Esophagus mucosa (tissue), 1 donor: Measurements from ENCODE around the gene MAU2. TPM values are rescaled to one million over a fixed set of nuclear protein-coding genes. Genes with fewer than 3 reads are reported as not detected.

Source experiments
- ATAC-seq: fragments of 200-7000 bp; cut with Tn5 transposase; one replicate; pipeline ENCODE4 v1.9.1; 2020
- total RNA-seq: library from RNA; stranded (reverse); gene quantifications from one replicate; pipeline ENCODE4 v1.2.4, GENCODE V29; 2023
- donor health status: DM: yes; HTN: yes; CAD: no.

Gene MAU2
- total RNA-seq, 1 donor from 2014 or later = 33.4 TPM

- no peak for ATAC-seq
Measured at GRCh38 chr19:19308373-19308772, 12.3 kb upstream of the MAU2 start.

- no peak for ATAC-seq
Measured at GRCh38 chr19:19315444-19315843, 5.2 kb upstream of the MAU2 start.

GRCh38 chr19:19316082-19316481 lies 4.5 kb upstream of the MAU2 start:
- ATAC-seq = no peak

- peak; percentile 2 for ATAC-seq
Measured at GRCh38 chr19:19319732-19320360, 783 bp upstream of the MAU2 start.

GRCh38 chr19:19321141-19321577 lies 530 bp downstream of the MAU2 start:
- no peak for ATAC-seq

- ATAC-seq = no peak
Measured at GRCh38 chr19:19324059-19324770, 3.6 kb downstream of the MAU2 start.

- ATAC-seq = peak; percentile 32
Measured at GRCh38 chr19:19327672-19328071, 7.0 kb downstream of the MAU2 start.

GRCh38 chr19:19329126-19329525 lies 8.5 kb downstream of the MAU2 start:
- peak; percentile 37 for ATAC-seq

GRCh38 chr19:19334063-19334988 lies 13.7 kb downstream of the MAU2 start:
- no peak for ATAC-seq

- ATAC-seq = no peak
Measured at GRCh38 chr19:19334989-19335344, 14.3 kb downstream of the MAU2 start.

GRCh38 chr19:19335408-19336158 lies 15.0 kb downstream of the MAU2 start:
- ATAC-seq = peak; percentile 67

- peak; percentile 62 for ATAC-seq
Measured at GRCh38 chr19:19336597-19336996, 16.0 kb downstream of the MAU2 start.

- no peak for ATAC-seq
Measured at GRCh38 chr19:19337120-19337519, 16.5 kb downstream of the MAU2 start.

- peak; percentile 49 for ATAC-seq
Measured at GRCh38 chr19:19338082-19338481, 17.5 kb downstream of the MAU2 start.

- ATAC-seq = no peak
Measured at GRCh38 chr19:19341026-19341425, 20.4 kb downstream of the MAU2 start.

GRCh38 chr19:19342086-19343015 lies 21.7 kb downstream of the MAU2 start:
- peak; percentile 65 for ATAC-seq

GRCh38 chr19:19343016-19343362 lies 22.4 kb downstream of the MAU2 start:
- no peak for ATAC-seq

- no peak for ATAC-seq
Measured at GRCh38 chr19:19343762-19344161, 23.1 kb downstream of the MAU2 start.

GRCh38 chr19:19345232-19345631 lies 24.6 kb downstream of the MAU2 start:
- peak; percentile 64 for ATAC-seq

- no peak for ATAC-seq
Measured at GRCh38 chr19:19345970-19346369, 25.3 kb downstream of the MAU2 start.

GRCh38 chr19:19347401-19348110 lies 26.9 kb downstream of the MAU2 start:
- ATAC-seq = no peak
